Measurements from ENCODE around the gene DRC1.
"Not testable (repeated sequence)": the region's sequence is repeated elsewhere in the genome, so short reads cannot be mapped to it uniquely, and the experiment has no call there.

DNA sequence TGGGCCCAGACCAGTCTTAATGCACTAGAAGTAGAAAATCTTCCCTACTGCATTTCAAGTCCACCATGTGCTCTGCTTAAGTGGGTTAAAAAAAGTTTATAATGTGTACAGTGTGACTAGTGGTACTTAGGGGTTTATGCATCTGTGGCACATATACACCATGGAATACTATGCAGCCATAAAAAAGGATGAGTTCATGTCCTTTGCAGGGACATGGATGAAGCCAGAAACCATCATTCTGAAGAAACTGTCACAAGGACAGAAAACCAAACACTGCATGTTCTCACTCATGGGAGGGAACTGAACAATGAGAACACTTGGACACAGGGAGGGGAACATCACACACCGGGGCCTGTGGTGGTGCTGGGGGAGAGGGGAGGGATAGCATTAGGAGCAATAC, 66.8 kb downstream of the DRC1 start:
- TF ChIP-seq, protein P1, sequence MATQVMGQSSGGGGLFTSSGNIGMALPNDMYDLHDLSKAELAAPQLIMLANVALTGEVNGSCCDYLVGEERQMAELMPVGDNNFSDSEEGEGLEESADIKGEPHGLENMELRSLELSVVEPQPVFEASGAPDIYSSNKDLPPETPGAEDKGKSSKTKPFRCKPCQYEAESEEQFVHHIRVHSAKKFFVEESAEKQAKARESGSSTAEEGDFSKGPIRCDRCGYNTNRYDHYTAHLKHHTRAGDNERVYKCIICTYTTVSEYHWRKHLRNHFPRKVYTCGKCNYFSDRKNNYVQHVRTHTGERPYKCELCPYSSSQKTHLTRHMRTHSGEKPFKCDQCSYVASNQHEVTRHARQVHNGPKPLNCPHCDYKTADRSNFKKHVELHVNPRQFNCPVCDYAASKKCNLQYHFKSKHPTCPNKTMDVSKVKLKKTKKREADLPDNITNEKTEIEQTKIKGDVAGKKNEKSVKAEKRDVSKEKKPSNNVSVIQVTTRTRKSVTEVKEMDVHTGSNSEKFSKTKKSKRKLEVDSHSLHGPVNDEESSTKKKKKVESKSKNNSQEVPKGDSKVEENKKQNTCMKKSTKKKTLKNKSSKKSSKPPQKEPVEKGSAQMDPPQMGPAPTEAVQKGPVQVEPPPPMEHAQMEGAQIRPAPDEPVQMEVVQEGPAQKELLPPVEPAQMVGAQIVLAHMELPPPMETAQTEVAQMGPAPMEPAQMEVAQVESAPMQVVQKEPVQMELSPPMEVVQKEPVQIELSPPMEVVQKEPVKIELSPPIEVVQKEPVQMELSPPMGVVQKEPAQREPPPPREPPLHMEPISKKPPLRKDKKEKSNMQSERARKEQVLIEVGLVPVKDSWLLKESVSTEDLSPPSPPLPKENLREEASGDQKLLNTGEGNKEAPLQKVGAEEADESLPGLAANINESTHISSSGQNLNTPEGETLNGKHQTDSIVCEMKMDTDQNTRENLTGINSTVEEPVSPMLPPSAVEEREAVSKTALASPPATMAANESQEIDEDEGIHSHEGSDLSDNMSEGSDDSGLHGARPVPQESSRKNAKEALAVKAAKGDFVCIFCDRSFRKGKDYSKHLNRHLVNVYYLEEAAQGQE (IDR thresholded peaks at IDR 0.05; ENCODE audit: low read depth, low read length): not testable (repeated sequence)
- TF ChIP-seq, protein P2, sequence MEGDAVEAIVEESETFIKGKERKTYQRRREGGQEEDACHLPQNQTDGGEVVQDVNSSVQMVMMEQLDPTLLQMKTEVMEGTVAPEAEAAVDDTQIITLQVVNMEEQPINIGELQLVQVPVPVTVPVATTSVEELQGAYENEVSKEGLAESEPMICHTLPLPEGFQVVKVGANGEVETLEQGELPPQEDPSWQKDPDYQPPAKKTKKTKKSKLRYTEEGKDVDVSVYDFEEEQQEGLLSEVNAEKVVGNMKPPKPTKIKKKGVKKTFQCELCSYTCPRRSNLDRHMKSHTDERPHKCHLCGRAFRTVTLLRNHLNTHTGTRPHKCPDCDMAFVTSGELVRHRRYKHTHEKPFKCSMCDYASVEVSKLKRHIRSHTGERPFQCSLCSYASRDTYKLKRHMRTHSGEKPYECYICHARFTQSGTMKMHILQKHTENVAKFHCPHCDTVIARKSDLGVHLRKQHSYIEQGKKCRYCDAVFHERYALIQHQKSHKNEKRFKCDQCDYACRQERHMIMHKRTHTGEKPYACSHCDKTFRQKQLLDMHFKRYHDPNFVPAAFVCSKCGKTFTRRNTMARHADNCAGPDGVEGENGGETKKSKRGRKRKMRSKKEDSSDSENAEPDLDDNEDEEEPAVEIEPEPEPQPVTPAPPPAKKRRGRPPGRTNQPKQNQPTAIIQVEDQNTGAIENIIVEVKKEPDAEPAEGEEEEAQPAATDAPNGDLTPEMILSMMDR (IDR thresholded peaks at IDR 0.05): not testable (repeated sequence)
- not testable (repeated sequence) for TF ChIP-seq GABPA (IDR thresholded peaks at IDR 0.05; ENCODE audit: low read depth)
- TF ChIP-seq, protein P3, sequence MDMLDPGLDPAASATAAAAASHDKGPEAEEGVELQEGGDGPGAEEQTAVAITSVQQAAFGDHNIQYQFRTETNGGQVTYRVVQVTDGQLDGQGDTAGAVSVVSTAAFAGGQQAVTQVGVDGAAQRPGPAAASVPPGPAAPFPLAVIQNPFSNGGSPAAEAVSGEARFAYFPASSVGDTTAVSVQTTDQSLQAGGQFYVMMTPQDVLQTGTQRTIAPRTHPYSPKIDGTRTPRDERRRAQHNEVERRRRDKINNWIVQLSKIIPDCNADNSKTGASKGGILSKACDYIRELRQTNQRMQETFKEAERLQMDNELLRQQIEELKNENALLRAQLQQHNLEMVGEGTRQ (IDR thresholded peaks at IDR 0.05; ENCODE audit: borderline replicate concordance, low read depth, low read length): not testable (repeated sequence)

All from SK-N-SH (cell line).